GM13976 (cell line): ENCODE data around the gene AFG3L2.

Experiments
- DNase-seq: peaks from one replicate; pipeline ENCODE4 v3.0.0; 2012; ENCODE audit warnings: low spot score
- CTCF ChIP-seq: IDR thresholded peaks from 2 replicates; pipeline ENCODE4 v1.5.1; 2012; ENCODE audit warnings: borderline replicate concordance, mild to moderate bottlenecking; ENCODE audit not compliant: insufficient read depth; ENCODE audit errors: extremely low read depth, missing control alignments, control extremely low read depth
- in situ Hi-C: fragments of 300-500 bp; cut with MboI; formaldehyde crosslinking; loops from one replicate; pipeline ENCODE4 v1.12.0; 2022; ENCODE audit warnings: low sequenced_read_pairs, mixed read lengths, inconsistent platforms; ENCODE audit not compliant: unreplicated experiment

The AFG3L2 gene

GRCh38 chr18:12304351-12305210 lies 72.4 kb downstream of the AFG3L2 start:
- no peak for TF ChIP-seq CTCF
- DNase-seq, result no peak

GRCh38 chr18:12302391-12303147 lies 74.5 kb downstream of the AFG3L2 start:
- no peak for DNase-seq
- no peak for TF ChIP-seq CTCF
- in situ Hi-C loops, result no loop called here

More at GRCh38 chr18:12304351-12305210, 72.4 kb downstream of the AFG3L2 start:
- in situ Hi-C loops, result no loop called here

- no peak for DNase-seq
- in situ Hi-C loops, result no loop called here
- no peak for TF ChIP-seq CTCF
Observed at GRCh38 chr18:12301263-12302005, 75.6 kb downstream of the AFG3L2 start.

- TF ChIP-seq CTCF, result no peak
- no peak for DNase-seq
- in situ Hi-C loops, result no loop called here
Observed at GRCh38 chr18:12299862-12300261, 77.2 kb downstream of the AFG3L2 start.

GRCh38 chr18:12296457-12296856 lies 80.6 kb downstream of the AFG3L2 start:
- DNase-seq, result no peak
- no peak for TF ChIP-seq CTCF
- in situ Hi-C loops, result no loop called here

GRCh38 chr18:12296087-12296403 lies 81.0 kb downstream of the AFG3L2 start:
- DNase-seq, result no peak
- in situ Hi-C loops, result no loop called here
- no peak for TF ChIP-seq CTCF
